ENCODE data around the gene COLEC12. TPM values are rescaled to one million over a fixed set of nuclear protein-coding genes. Genes with fewer than 3 reads are reported as not detected.

The COLEC12 gene
- total and polyA plus RNA-seq, 3 experiments from 2014 or later = 0.04 TPM; not detected in 2

DNA sequence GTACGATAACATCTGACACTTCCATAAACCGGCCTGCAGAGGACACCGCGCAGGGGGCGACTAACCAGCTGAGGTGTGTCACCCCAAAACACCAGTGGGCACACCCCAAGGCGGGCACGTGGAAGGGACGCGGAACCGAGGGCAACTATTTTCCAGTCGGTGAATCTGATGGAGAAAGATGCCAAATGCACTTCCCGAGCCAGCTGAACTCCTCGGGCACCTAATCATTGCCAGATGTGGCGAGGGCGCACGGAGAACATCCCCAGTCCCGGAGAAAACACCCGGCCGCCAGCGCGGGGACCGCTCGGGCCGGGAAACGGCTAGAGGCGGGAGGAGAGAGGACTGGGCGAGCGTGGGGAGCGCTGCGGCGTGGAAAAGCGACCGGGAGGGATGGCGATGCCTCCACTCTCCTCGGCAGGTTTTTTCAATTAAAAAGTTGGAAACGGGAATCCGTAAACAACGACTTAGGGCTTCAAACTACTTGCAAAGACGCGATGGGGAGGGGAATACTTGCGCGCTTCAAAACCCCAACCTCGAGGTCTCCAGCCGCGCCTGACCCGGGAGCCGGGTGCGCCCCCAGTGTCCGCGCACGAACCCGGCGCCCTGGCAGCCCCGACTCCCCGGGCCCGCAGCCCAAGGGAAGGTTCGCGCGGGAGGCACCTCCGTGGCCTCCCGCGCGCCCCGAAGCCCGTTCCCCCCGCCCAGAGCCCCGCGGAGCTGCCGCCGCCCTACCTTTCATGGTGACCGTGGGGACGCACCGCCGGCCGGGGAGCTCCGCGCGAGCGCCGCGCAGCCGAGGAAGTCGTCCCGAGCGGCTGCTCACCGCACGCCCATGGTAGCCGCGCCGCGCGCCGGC, 497 bp downstream of the COLEC12 start:
- ChIA-PET CTCF (no interaction called here), POLR2A (no interaction called here)
- Mint-ChIP-seq H3K27ac (no peak overlapping the region), H3K4me1 (peaks cover 0 to 12% (median 0%) of the 10 kb centered on the region in 3 donors), H3K27me3 (peaks cover 36 to 42% of the 10 kb centered on the region in 2 donors), H3K4me3 (peak overlapping the region in 1 of 7 donors; percentile 16), H3K9me3 (no peaks in the 10 kb centered on the region), H3K36me3 (no peaks in the 10 kb centered on the region)
- Histone ChIP-seq H3K4me1 (ENCODE audit: insufficient read depth, low read length) (no peaks in the 10 kb centered on the region), H3K4me3 (ENCODE audit: low read length) (no peak overlapping the region), H3K36me3 (ENCODE audit: insufficient read depth, low read length) (no peaks in the 10 kb centered on the region), H3K9me3 (ENCODE audit: low read length) (no peaks in the 10 kb centered on the region), H3K27me3 (ENCODE audit: insufficient read depth, low read length, poor library complexity, severe bottlenecking) (no peaks in the 10 kb centered on the region), H3K27ac (ENCODE audit: low read depth, low read length) (no peak overlapping the region)
- no peak for DNase-seq

DNA sequence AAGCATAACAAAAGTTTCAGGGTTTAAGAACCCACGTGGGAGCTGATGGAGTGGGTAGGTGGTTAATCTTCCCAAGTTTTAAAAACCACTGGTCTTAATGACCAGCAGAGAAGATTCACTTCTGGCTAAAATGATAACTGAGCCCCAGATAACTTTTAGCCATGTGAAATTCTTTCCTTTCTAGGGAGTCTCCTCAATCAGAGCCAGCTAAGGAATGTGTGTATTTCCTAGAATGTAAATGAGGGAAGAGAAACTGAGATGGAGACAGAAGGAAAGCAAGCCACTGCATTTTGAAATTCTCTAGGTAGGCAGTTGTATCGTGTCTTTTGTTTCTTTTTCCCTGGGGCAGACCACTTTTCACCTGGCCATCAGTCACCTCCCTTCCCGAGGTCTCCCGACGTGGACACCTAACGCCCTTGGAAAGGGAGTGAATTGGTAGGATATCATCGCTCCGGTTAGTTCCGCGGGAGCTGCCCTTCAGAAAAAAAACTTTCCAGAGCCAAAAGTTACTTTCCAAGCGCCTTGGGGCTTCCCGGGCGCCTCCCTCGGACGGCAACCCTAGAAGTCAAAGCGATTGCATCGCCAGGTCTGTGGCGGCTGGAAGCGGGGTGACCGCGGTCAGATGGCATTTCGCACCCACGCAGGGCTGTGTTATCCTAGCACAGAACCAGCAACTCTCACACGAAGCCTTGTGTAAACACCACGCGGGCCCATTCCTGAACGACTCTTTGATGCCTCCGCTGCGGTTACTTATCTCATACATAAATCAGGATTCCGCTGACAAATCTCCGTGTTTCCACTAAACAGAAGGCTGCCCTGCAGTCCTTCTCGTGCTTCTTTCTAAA, 1.3 kb downstream of the COLEC12 start:
- Histone ChIP-seq H3K4me3 (ENCODE audit: low read length) (no peak overlapping the region), H3K27ac (ENCODE audit: low read depth, low read length) (no peak overlapping the region), H3K36me3 (ENCODE audit: insufficient read depth, low read length) (no peaks in the 10 kb centered on the region), H3K27me3 (ENCODE audit: insufficient read depth, low read length, poor library complexity, severe bottlenecking) (no peaks in the 10 kb centered on the region), H3K4me1 (ENCODE audit: insufficient read depth, low read length) (no peaks in the 10 kb centered on the region), H3K9me3 (ENCODE audit: low read length) (no peaks in the 10 kb centered on the region)
- Mint-ChIP-seq H3K4me3 (no peak overlapping the region), H3K27me3 (peaks cover 33 to 43% of the 10 kb centered on the region in 2 donors), H3K9me3 (no peaks in the 10 kb centered on the region), H3K4me1 (peaks cover 0 to 12% (median 0%) of the 10 kb centered on the region in 3 donors), H3K27ac (no peak overlapping the region), H3K36me3 (no peaks in the 10 kb centered on the region)
- no peak for DNase-seq
- POLR2A ChIA-PET = no interaction called here
- CTCF ChIA-PET = no interaction called here

DNA sequence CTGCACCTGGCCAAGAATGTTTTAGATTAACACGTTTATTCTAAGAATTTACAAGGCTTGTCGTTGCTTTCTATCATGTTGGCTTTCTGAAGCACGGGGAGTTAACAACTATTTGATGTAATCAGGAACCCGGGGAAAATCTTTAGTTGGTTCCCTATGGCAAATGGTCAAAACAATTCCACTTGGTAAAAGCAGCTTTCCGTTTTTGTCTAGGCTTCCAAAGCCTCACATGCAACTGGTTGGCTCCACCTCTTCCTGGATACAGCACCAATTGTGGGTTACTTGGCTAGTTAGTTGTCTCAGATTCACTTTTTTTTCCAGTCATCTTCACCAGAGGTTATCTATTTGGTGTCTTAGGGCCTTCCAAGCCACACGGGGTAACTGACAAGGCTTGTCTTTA, 2.8 kb downstream of the COLEC12 start:
- no peaks in the 10 kb centered on the region for H3K4me1 ChIP-seq (ENCODE audit: insufficient read depth, low read length)
- Mint-ChIP-seq H3K4me3 (no peak overlapping the region), H3K36me3 (no peaks in the 10 kb centered on the region), H3K9me3 (no peaks in the 10 kb centered on the region), H3K27ac (no peak overlapping the region), H3K4me1 (peaks cover 0 to 12% (median 0%) of the 10 kb centered on the region in 3 donors), H3K27me3 (peaks cover 31 to 41% of the 10 kb centered on the region in 2 donors)
- no peak for DNase-seq
- no peaks in the 10 kb centered on the region for H3K9me3 ChIP-seq (ENCODE audit: low read length)
- CTCF ChIA-PET = no interaction called here
- H3K4me3 ChIP-seq (ENCODE audit: low read length) = no peak overlapping the region
- no peaks in the 10 kb centered on the region for H3K27me3 ChIP-seq (ENCODE audit: insufficient read depth, low read length, poor library complexity, severe bottlenecking)
- no peak overlapping the region for H3K27ac ChIP-seq (ENCODE audit: low read depth, low read length)
- H3K36me3 ChIP-seq (ENCODE audit: insufficient read depth, low read length) = no peaks in the 10 kb centered on the region
- POLR2A ChIA-PET = no interaction called here

DNA sequence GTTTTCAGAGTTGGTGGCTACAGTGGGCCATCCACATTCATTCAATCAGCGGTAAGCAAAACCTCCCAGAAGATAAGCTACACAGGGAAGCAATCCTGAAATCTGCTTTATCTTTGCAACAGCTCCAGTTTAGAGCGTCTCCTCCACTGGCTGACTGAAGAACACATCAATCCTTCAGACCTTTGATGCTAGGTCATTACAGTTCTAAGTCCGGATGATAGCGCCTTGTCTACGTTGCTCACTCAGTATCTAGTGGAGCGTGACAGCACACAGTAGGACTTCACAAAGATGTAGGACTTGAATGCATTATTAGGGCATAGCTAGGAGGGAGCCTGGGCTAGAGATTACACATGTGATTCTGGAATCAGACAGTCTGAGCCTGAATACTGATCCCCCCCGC, 5.0 kb downstream of the COLEC12 start:
- H3K27me3 ChIP-seq (ENCODE audit: insufficient read depth, low read length, poor library complexity, severe bottlenecking) = no peaks in the 10 kb centered on the region
- no peak overlapping the region for H3K27ac ChIP-seq (ENCODE audit: low read depth, low read length)
- no peak overlapping the region for H3K4me3 Mint-ChIP-seq
- peaks cover 0 to 8% (median 0%) of the 10 kb centered on the region in 3 donors for H3K4me1 Mint-ChIP-seq
- no peaks in the 10 kb centered on the region for H3K36me3 Mint-ChIP-seq
- ChIA-PET CTCF (no interaction called here), POLR2A (no interaction called here)
- DNase-seq = no peak
- no peaks in the 10 kb centered on the region for H3K4me1 ChIP-seq (ENCODE audit: insufficient read depth, low read length)
- peaks cover 16 to 30% of the 10 kb centered on the region in 2 donors for H3K27me3 Mint-ChIP-seq
- H3K9me3 Mint-ChIP-seq = no peaks in the 10 kb centered on the region
- no peak overlapping the region for H3K27ac Mint-ChIP-seq
- H3K36me3 ChIP-seq (ENCODE audit: insufficient read depth, low read length) = no peaks in the 10 kb centered on the region
- no peaks in the 10 kb centered on the region for H3K9me3 ChIP-seq (ENCODE audit: low read length)
- H3K4me3 ChIP-seq (ENCODE audit: low read length) = no peak overlapping the region

GRCh38 chr18:495017-495416, 5.5 kb downstream of the COLEC12 start:
- DNase-seq = no peak

DNA sequence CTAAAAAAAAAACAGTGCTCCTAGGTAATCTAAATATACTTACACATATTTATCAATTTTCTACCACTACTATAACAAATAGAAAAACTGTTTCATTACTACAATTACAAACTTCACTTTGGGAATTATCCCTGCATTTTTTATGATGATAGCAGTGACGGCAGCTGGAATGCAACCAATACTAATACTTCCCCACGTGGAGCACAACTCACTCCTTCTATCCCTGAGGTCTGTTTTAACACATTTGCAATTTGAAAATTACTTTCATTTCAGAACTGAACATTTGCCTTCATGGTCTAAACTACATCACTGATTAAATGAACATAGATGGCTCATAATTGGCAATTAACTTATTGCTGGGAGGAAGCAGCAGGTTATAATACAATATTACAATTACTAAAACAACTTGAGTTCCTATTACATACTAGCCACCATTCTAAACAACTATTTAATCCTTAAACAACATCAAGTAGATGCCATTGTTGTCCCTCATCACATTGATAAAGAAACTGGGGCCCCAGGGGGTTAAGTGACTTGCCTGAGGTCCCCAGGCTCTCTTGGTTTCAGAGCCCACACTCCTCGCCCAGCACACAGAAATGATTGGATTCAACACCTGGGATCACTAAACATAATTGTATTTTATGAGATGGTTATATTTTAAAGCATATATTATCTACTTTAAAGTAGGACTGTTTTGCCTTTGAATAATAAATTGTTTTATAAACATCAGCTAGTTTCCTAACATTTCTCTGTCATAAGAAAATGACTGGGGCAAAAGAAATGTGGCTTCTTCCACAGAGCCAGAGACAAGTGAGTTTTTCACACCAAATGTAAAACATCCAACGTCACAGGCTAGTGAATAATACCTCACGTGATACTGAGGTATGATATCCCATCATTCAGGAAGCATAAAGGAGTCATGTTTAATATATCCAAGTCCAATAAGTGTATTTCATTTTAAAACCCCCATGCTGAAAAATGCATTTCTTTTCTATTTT, 6.2 kb downstream of the COLEC12 start:
- Histone ChIP-seq H3K27ac (ENCODE audit: low read depth, low read length) (no peak overlapping the region), H3K27me3 (ENCODE audit: insufficient read depth, low read length, poor library complexity, severe bottlenecking) (no peaks in the 10 kb centered on the region), H3K4me3 (ENCODE audit: low read length) (no peak overlapping the region), H3K36me3 (ENCODE audit: insufficient read depth, low read length) (no peaks in the 10 kb centered on the region), H3K9me3 (ENCODE audit: low read length) (no peaks in the 10 kb centered on the region), H3K4me1 (ENCODE audit: insufficient read depth, low read length) (no peaks in the 10 kb centered on the region)
- Mint-ChIP-seq H3K9me3 (no peaks in the 10 kb centered on the region), H3K27ac (no peak overlapping the region), H3K4me1 (peaks cover 0 to 4% (median 0%) of the 10 kb centered on the region in 3 donors), H3K4me3 (no peak overlapping the region), H3K36me3 (no peaks in the 10 kb centered on the region), H3K27me3 (peaks cover 11 to 24% of the 10 kb centered on the region in 2 donors)
- POLR2A ChIA-PET = no interaction called here
- DNase-seq = no peak
- CTCF ChIA-PET = no interaction called here

More at GRCh38 chr18:495017-495416, 5.5 kb downstream of the COLEC12 start:
- Histone ChIP-seq H3K4me1 (ENCODE audit: insufficient read depth, low read length) (no peaks in the 10 kb centered on the region), H3K27me3 (ENCODE audit: insufficient read depth, low read length, poor library complexity, severe bottlenecking) (no peaks in the 10 kb centered on the region), H3K27ac (ENCODE audit: low read depth, low read length) (no peak overlapping the region), H3K4me3 (ENCODE audit: low read length) (no peak overlapping the region), H3K9me3 (ENCODE audit: low read length) (no peaks in the 10 kb centered on the region), H3K36me3 (ENCODE audit: insufficient read depth, low read length) (no peaks in the 10 kb centered on the region)
- peaks cover 16 to 30% of the 10 kb centered on the region in 2 donors for H3K27me3 Mint-ChIP-seq
- ChIA-PET POLR2A (no interaction called here), CTCF (no interaction called here)
- H3K4me3 Mint-ChIP-seq = no peak overlapping the region
- H3K9me3 Mint-ChIP-seq = no peaks in the 10 kb centered on the region
- peaks cover 0 to 8% (median 0%) of the 10 kb centered on the region in 3 donors for H3K4me1 Mint-ChIP-seq
- no peak overlapping the region for H3K27ac Mint-ChIP-seq
- no peaks in the 10 kb centered on the region for H3K36me3 Mint-ChIP-seq

DNA sequence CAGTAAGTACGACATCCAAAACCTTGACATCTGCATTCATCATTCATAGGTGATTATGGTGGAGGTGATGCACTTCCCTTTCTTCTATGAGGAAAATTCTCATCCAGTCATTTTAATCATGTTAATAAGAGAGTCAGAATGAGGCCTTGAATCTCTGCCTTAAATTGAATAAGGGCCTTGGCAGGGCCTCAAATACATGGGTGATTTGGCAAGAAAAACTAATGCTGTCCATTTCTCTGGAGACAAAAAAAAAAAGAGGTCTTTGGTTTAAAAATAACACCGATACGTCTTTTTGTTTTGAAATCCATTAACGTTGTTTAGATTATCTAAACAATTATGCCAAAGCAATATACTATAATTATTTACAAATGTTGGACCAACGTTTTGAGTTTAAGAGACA, 8.1 kb downstream of the COLEC12 start:
- no peak overlapping the region for H3K27ac ChIP-seq (ENCODE audit: low read depth, low read length)
- CTCF ChIA-PET = no interaction called here
- Mint-ChIP-seq H3K27ac (no peak overlapping the region), H3K27me3 (peaks cover 2 to 13% of the 10 kb centered on the region in 2 donors), H3K36me3 (no peaks in the 10 kb centered on the region), H3K4me1 (no peaks in the 10 kb centered on the region), H3K4me3 (no peak overlapping the region), H3K9me3 (no peaks in the 10 kb centered on the region)
- H3K36me3 ChIP-seq (ENCODE audit: insufficient read depth, low read length) = no peaks in the 10 kb centered on the region
- H3K9me3 ChIP-seq (ENCODE audit: low read length) = no peaks in the 10 kb centered on the region
- H3K4me3 ChIP-seq (ENCODE audit: low read length) = no peak overlapping the region
- no peak for DNase-seq
- no peaks in the 10 kb centered on the region for H3K4me1 ChIP-seq (ENCODE audit: insufficient read depth, low read length)
- POLR2A ChIA-PET = no interaction called here
- H3K27me3 ChIP-seq (ENCODE audit: insufficient read depth, low read length, poor library complexity, severe bottlenecking) = no peaks in the 10 kb centered on the region

All from CD8-positive, alpha-beta memory T cell (primary cell).